CD4-positive, alpha-beta T cell (primary cell): ENCODE data around the gene EZH1. TPM values are rescaled to one million over a fixed set of nuclear protein-coding genes. Genes with fewer than 3 reads are reported as not detected.
A peak's percentile ranks its signal among the peaks of the same experiment; 100 is the strongest.
"Not testable (repeated sequence)": the region's sequence is repeated elsewhere in the genome, so short reads cannot be mapped to it uniquely, and the experiment has no call there.

Source experiments
- ATAC-seq: fragments of 200-7000 bp; cut with Tn5 transposase; one replicate; pipeline ENCODE4 v1.10.0; 2022; ENCODE audit warnings: mild to moderate bottlenecking; ENCODE audit not compliant: poor library complexity
- CTCF ChIA-PET: fragments of 350-600 bp; sonication (Branson Sonifier 250); formaldehyde crosslinking; loops from one replicate; lab custom pipeline; 2021; ENCODE audit warnings: antibody characterized with exemption, inconsistent platforms; lab: Charles Lee
- POLR2A ChIA-PET: fragments of 350-600 bp; sonication (Branson Sonifier 250); formaldehyde crosslinking; loops from one replicate; lab custom pipeline; 2021; ENCODE audit warnings: antibody characterized with exemption, inconsistent platforms; lab: Charles Lee
- DNase-seq, 14 experiments: peaks; one replicate each; pipeline ENCODE4 v3.0.0-alpha.2; 2013 to 2020; ENCODE audit warnings: mixed read lengths in 2 of 14
- H3K27ac ChIP-seq, 2 donors: one replicate each; pipeline versions ENCODE4 v1.5.1 to v1.7.0; 2013; ENCODE audit warnings: low read length in 2 of 2, low read depth in 1 of 2, mild to moderate bottlenecking in 1 of 2
- H3K27me3 ChIP-seq, 2 experiments: 1 replicate in 1 of 2; 2 replicates in 1 of 2; pipeline versions ENCODE4 v1.6.1 to v1.7.0; 2013; ENCODE audit warnings: low read length in 2 of 2, control low read depth in 1 of 2, mild to moderate bottlenecking in 1 of 2, moderate library complexity in 1 of 2; ENCODE audit not compliant: insufficient read depth in 2 of 2, control insufficient read depth in 1 of 2
- H3K36me3 ChIP-seq: one replicate; pipeline ENCODE4 v1.6.1; 2013; ENCODE audit warnings: low read length, control low read depth; ENCODE audit not compliant: insufficient read depth
- H3K4me1 ChIP-seq: one replicate; pipeline ENCODE4 v1.6.1; 2013; ENCODE audit warnings: low read length, control low read depth; ENCODE audit not compliant: insufficient read depth
- H3K4me3 ChIP-seq: one replicate; pipeline ENCODE4 v1.5.1; 2013; ENCODE audit warnings: mild to moderate bottlenecking, low read length, moderate library complexity
- H3K9me3 ChIP-seq, 2 experiments: 1 replicate in 1 of 2; 2 replicates in 1 of 2; pipeline versions ENCODE4 v1.6.1 to v1.7.0; 2013; ENCODE audit warnings: low read length in 2 of 2, mild to moderate bottlenecking in 2 of 2, control low read depth in 1 of 2, moderate library complexity in 1 of 2; ENCODE audit not compliant: control insufficient read depth in 1 of 2, insufficient read depth in 1 of 2
- H3K27ac Mint-ChIP-seq: one replicate; pipeline ENCODE4 v1.8.0; 2020; ENCODE audit warnings: mixed read lengths
- H3K27me3 Mint-ChIP-seq: one replicate; pipeline ENCODE4 v1.8.0; 2021; ENCODE audit warnings: mixed read lengths
- H3K36me3 Mint-ChIP-seq: one replicate; pipeline ENCODE4 v1.8.0; 2021; ENCODE audit warnings: low read depth, mixed read lengths
- H3K4me1 Mint-ChIP-seq: one replicate; pipeline ENCODE4 v1.8.0; 2021; ENCODE audit warnings: low read depth, mixed read lengths
- H3K4me3 Mint-ChIP-seq: one replicate; pipeline ENCODE4 v1.8.0; 2020; ENCODE audit warnings: mild to moderate bottlenecking, mixed read lengths
- H3K9me3 Mint-ChIP-seq: one replicate; pipeline ENCODE4 v1.8.0; 2020; ENCODE audit warnings: mixed read lengths
- intact Hi-C, 2 experiments: fragments of 100-400 bp; cut with DNase I in 1 of 2; cut with micrococcal nuclease in 1 of 2; formaldehyde crosslinking; loops; one replicate each; pipeline versions ENCODE4 v1.15.1 to v1.9.0; 2023 to 2025; cut with DNase I, micrococcal nuclease
- total RNA-seq, 174 experiments: library from RNA in 2 of 174; stranded (reverse) in 2 of 174; gene quantifications; one replicate each; pipeline ENCODE4 v1.2.3 and lab custom pipeline; 2021 to 2026
- TF ChIP-seq, protein P1 (sequence below): fragments of 200-600 bp; IDR thresholded peaks from one replicate; pipeline ENCODE4 v1.8.0; 2022; ENCODE audit warnings: antibody characterized with exemption, mild to moderate bottlenecking

Gene EZH1
- total RNA-seq, 2 experiments from 2014 or later = 73.3 to 76.1 TPM

DNA sequence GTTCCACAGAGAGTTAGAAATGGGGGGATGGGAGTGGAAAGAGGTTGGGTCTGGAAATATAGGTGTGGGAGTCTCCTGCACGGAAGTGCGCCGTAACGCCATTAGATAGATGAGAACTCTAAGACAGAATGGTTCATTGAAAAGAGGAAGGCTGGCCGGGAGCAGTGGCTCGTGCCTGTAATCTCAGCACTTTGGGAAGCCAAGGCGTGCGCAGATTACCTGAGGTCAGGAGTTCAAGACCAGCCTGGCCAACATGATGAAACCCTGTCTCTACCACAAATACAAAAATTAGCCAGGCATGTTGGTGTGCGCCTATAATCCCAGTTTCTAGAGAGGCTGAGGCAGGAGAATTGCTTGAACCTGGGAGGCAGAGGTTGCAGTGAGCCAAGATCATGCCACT lies 23.2 kb upstream of the EZH1 start:
- H3K27ac Mint-ChIP-seq, H3K4me3 Mint-ChIP-seq, H3K4me1 Mint-ChIP-seq, ATAC-seq, intact Hi-C loops, CTCF ChIA-PET, DNase-seq, H3K36me3 ChIP-seq, POLR2A ChIA-PET, H3K27ac ChIP-seq, H3K4me3 ChIP-seq, H3K36me3 Mint-ChIP-seq, H3K4me1 ChIP-seq, H3K9me3 ChIP-seq, H3K9me3 Mint-ChIP-seq: not testable (repeated sequence)
- H3K27me3 Mint-ChIP-seq = peaks cover 37% of the 10 kb centered on the region
- H3K27me3 ChIP-seq = peaks cover 8 to 12% of the 10 kb centered on the region in 2 experiments

DNA sequence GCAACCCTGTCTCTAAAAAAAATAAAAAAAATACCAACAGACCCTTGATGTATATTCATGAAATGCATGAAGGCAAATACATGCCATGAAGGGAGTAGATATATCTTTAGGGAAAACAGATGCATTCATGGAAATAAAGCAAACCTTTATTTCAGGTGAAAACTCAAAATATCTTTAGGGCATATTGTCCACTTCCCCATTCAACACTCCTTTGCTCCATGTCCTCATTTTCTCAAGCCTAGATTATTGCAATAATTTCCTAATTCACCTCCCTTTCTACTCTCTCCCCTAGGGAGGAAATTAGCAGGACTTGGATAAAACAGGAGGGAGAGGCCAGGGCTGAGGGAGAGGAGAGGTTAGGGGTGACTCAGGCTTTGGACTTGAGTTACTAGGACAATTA lies 22.7 kb upstream of the EZH1 start:
- Mint-ChIP-seq H3K27me3 (peaks cover 42% of the 10 kb centered on the region), H3K36me3 (peaks cover 6% of the 10 kb centered on the region), H3K4me1 (peaks cover 8% of the 10 kb centered on the region), H3K4me3 (no peak overlapping the region), H3K27ac (no peak overlapping the region), H3K9me3 (no peaks in the 10 kb centered on the region)
- Histone ChIP-seq H3K36me3 (no peaks in the 10 kb centered on the region), H3K27ac (no peak overlapping the region), H3K4me1 (peaks cover 3% of the 10 kb centered on the region), H3K27me3 (peaks cover 13 to 17% of the 10 kb centered on the region in 2 experiments), H3K4me3 (no peak overlapping the region), H3K9me3 (no peaks in the 10 kb centered on the region)
- DNase-seq (no peak), ATAC-seq (no peak)
- CTCF ChIA-PET = no interaction called here
- TF ChIP-seq, protein P1, sequence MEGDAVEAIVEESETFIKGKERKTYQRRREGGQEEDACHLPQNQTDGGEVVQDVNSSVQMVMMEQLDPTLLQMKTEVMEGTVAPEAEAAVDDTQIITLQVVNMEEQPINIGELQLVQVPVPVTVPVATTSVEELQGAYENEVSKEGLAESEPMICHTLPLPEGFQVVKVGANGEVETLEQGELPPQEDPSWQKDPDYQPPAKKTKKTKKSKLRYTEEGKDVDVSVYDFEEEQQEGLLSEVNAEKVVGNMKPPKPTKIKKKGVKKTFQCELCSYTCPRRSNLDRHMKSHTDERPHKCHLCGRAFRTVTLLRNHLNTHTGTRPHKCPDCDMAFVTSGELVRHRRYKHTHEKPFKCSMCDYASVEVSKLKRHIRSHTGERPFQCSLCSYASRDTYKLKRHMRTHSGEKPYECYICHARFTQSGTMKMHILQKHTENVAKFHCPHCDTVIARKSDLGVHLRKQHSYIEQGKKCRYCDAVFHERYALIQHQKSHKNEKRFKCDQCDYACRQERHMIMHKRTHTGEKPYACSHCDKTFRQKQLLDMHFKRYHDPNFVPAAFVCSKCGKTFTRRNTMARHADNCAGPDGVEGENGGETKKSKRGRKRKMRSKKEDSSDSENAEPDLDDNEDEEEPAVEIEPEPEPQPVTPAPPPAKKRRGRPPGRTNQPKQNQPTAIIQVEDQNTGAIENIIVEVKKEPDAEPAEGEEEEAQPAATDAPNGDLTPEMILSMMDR = no peak
- intact Hi-C loops = no loop called here
- POLR2A ChIA-PET = no interaction called here

DNA sequence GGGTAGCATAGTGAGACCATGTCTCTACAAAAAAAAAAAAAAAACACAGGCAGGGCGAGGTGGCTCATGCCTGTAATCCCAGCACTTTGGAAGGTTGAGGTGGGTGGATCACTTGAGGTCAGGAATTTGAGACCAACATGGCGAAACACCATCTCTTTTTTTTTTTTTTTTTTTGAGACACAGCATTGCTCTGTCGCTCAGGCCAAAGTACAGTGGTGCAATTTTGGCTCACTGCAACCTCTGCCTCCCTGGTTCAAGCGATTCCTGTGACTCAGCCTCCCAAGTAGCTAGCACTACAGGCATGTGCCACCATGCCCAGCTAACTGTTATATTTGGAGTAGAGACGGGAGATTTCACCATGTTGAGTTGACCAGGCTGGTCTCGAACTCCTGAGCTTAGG lies 21.3 kb upstream of the EZH1 start:
- ChIA-PET POLR2A (no interaction called here), CTCF (no interaction called here)
- Histone ChIP-seq H3K9me3 (peaks cover 0 to 6% of the 10 kb centered on the region in 2 experiments), H3K27ac (no peak overlapping the region), H3K4me3 (no peak overlapping the region), H3K4me1 (peaks cover 8% of the 10 kb centered on the region), H3K36me3 (no peaks in the 10 kb centered on the region), H3K27me3 (peaks cover 27 to 30% of the 10 kb centered on the region in 2 experiments)
- Mint-ChIP-seq H3K27me3 (peaks cover 52% of the 10 kb centered on the region), H3K9me3 (no peaks in the 10 kb centered on the region), H3K36me3 (no peaks in the 10 kb centered on the region), H3K27ac (no peak overlapping the region), H3K4me1 (peaks cover 5% of the 10 kb centered on the region), H3K4me3 (no peak overlapping the region)
- TF ChIP-seq, protein P1 = no peak
- intact Hi-C loops = no loop called here
- DNase-seq = no peak
- ATAC-seq = no peak

DNA sequence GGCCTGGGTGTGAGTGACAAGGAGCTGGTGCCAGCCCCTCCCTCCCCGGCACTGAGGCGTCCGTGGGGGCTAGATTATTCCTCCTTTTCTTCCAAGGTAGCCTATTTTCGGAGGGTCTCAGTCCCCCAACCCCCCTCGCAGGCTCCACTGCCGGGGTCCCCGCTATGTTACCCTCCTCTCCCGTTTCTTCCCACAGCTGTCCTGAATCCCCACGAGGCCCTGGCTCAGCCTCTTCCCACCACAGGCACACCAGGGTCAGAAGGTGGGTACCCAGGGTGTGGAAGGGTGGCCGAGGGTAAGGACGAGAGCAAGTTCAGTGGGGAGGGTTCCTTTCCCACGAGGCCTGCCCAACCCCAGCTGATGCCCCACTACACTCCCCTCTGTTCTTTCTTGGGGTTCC lies 16.8 kb upstream of the EZH1 start:
- peak overlapping the region; percentile 27 for H3K4me3 Mint-ChIP-seq
- no peak overlapping the region for H3K27ac Mint-ChIP-seq
- DNase-seq = no peak
- TF ChIP-seq, protein P1 = no peak
- H3K4me1 Mint-ChIP-seq = peaks cover 9% of the 10 kb centered on the region
- ATAC-seq = no peak
- H3K4me3 ChIP-seq = peak overlapping the region; percentile 10
- peaks cover 0 to 11% of the 10 kb centered on the region in 2 experiments for H3K9me3 ChIP-seq
- no peaks in the 10 kb centered on the region for H3K9me3 Mint-ChIP-seq
- intact Hi-C loops = no loop called here
- H3K36me3 Mint-ChIP-seq = no peaks in the 10 kb centered on the region
- peaks cover 74% of the 10 kb centered on the region for H3K27me3 Mint-ChIP-seq
- peaks cover 47 to 49% of the 10 kb centered on the region in 2 experiments for H3K27me3 ChIP-seq
- H3K36me3 ChIP-seq = no peaks in the 10 kb centered on the region
- ChIA-PET POLR2A (interaction anchor here (0.7 to 1.4 kb wide), 4 partner anchors 11 to 451 kb away, joined by 3 to 4 read pairs (median 4); partner anchors contain the start of genes VPS25 and WNK4), CTCF (no interaction called here)
- H3K4me1 ChIP-seq = peaks cover 15% of the 10 kb centered on the region
- H3K27ac ChIP-seq = no peak overlapping the region
